GM12878 (cell line): ENCODE results near the gene RPGRIP1L.

Experiments
- CBX5 ChIP-seq: sonication (generic); IDR thresholded peaks from 2 replicates; pipeline ENCODE4 v1.6.1; 2016; ENCODE audit warnings: low read depth, moderate library complexity, mild to moderate bottlenecking, inconsistent platforms
- CHD4 ChIP-seq: fragments of 200-600 bp; sonication (generic); IDR thresholded peaks from 2 replicates; pipeline ENCODE4 v1.6.1; 2016; ENCODE audit warnings: mild to moderate bottlenecking
- CTCF ChIP-seq, 3 experiments: IDR thresholded peaks in 2 of 3; conservative IDR thresholded peaks in 1 of 3; 2 replicates each; pipeline ENCODE4 v1.5.1; 2011; ENCODE audit warnings: low read depth in 3 of 3, low read length in 3 of 3, mild to moderate bottlenecking in 3 of 3, control low read depth in 2 of 3, moderate library complexity in 2 of 3, inconsistent platforms in 1 of 3, mixed read lengths in 1 of 3; ENCODE audit not compliant: control insufficient read depth in 2 of 3, insufficient read depth in 1 of 3; ENCODE audit errors: extremely low read depth in 1 of 3
- EP300 ChIP-seq, 2 experiments: fragments of 150-350 bp in 1 of 2; IDR thresholded peaks; 2 replicates each; pipeline ENCODE4 v1.6.1; 2011 to 2012; ENCODE audit warnings: low read depth in 2 of 2, low read length in 2 of 2, borderline replicate concordance in 1 of 2, improper control_type of control experiment in 1 of 2, inconsistent platforms in 1 of 2; ENCODE audit not compliant: control insufficient read depth in 1 of 2
- POLR2A ChIP-seq: IDR thresholded peaks from 2 replicates; pipeline ENCODE4 v1.6.1; 2011; ENCODE audit warnings: low read depth, mild to moderate bottlenecking, low read length
- POLR2AphosphoS5 ChIP-seq: IDR thresholded peaks from 2 replicates; pipeline ENCODE4 v1.6.1; 2011; ENCODE audit warnings: mild to moderate bottlenecking, low read length, inconsistent platforms
- RB1 ChIP-seq: fragments of 450-650 bp; formaldehyde crosslinking; IDR thresholded peaks from 2 replicates; pipeline ENCODE4 v1.6.1; 2017; ENCODE audit warnings: mild to moderate bottlenecking, borderline replicate concordance
- RFX5 ChIP-seq: IDR thresholded peaks from 2 replicates; pipeline ENCODE4 v1.6.1; 2011; ENCODE audit warnings: low read depth, low read length, improper control_type of control experiment
- SMC3 ChIP-seq: IDR thresholded peaks from 2 replicates; pipeline ENCODE4 v1.6.1; 2011; ENCODE audit warnings: low read length, improper control_type of control experiment, borderline replicate concordance
- SPI1 ChIP-seq: IDR thresholded peaks from 2 replicates; pipeline ENCODE4 v1.6.1; 2011; ENCODE audit warnings: low read depth, mild to moderate bottlenecking, low read length, moderate library complexity, borderline replicate concordance; ENCODE audit not compliant: insufficient read depth
- STAT1 ChIP-seq: fragments of 450-650 bp; conservative IDR thresholded peaks from 2 replicates; pipeline ENCODE4 v1.6.1; 2014; ENCODE audit warnings: antibody characterized with exemption, mild to moderate bottlenecking
- TCF3 ChIP-seq: IDR thresholded peaks from 2 replicates; pipeline ENCODE4 v1.6.1; 2012; ENCODE audit warnings: low read depth, mild to moderate bottlenecking, low read length, borderline replicate concordance; ENCODE audit not compliant: insufficient read depth
- TF ChIP-seq, protein P1 (sequence below): IDR thresholded peaks from 2 replicates; pipeline ENCODE4 v1.6.1; 2011; ENCODE audit warnings: borderline replicate concordance, low read depth, mild to moderate bottlenecking, moderate library complexity, mixed read lengths, low read length; ENCODE audit not compliant: insufficient read depth; ENCODE audit errors: extremely low read length
- TF ChIP-seq, protein P2 (sequence below): IDR thresholded peaks from 2 replicates; pipeline ENCODE4 v1.6.1; 2012; ENCODE audit warnings: low read depth, low read length, improper control_type of control experiment

DNA sequence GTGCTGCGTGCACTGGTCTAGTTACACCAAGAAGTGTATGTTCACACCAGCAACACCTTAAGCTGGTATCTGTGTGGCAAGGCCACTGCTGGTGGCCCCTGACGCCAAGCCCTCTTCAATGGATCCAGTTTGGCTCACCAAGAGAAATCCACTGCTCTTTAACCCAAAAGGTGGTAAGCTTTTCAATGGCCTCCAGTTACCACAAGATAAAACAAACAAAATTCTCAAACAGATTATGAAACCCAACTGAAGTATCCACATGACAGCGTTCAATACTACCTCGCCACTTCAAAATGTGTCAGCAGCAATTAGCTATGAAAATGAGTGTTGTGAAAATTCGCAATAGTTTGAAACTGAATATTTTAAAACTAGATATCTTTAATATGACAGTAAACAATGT lies 104.1 kb downstream of the RPGRIP1L start:
- TF ChIP-seq, protein P1, sequence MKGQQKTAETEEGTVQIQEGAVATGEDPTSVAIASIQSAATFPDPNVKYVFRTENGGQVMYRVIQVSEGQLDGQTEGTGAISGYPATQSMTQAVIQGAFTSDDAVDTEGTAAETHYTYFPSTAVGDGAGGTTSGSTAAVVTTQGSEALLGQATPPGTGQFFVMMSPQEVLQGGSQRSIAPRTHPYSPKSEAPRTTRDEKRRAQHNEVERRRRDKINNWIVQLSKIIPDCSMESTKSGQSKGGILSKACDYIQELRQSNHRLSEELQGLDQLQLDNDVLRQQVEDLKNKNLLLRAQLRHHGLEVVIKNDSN = no peak
- TF ChIP-seq STAT1 = no peak
- TF ChIP-seq SPI1 = no peak
- TF ChIP-seq CTCF (IDR thresholded peaks at IDR 0.05 in 2 of 3, conservative IDR thresholded peaks at IDR 0.05 in 1 of 3; ENCODE audit: control insufficient read depth in 2 of 3, extremely low read depth in 1 of 3, insufficient read depth in 1 of 3, low read depth in 3 of 3, low read length in 3 of 3) = no peak
- no peak for TF ChIP-seq RB1
- no peak for TF ChIP-seq POLR2AphosphoS5
- TF ChIP-seq SMC3 = no peak
- no peak for TF ChIP-seq RFX5
- TF ChIP-seq CHD4 = no peak
- TF ChIP-seq EP300 (IDR thresholded peaks at IDR 0.05; ENCODE audit: borderline replicate concordance in 1 of 2, control insufficient read depth in 1 of 2, low read depth in 2 of 2, low read length in 2 of 2) = no peak
- TF ChIP-seq CBX5 = no peak
- no peak for TF ChIP-seq TCF3
- TF ChIP-seq POLR2A = no peak
- TF ChIP-seq, protein P2, sequence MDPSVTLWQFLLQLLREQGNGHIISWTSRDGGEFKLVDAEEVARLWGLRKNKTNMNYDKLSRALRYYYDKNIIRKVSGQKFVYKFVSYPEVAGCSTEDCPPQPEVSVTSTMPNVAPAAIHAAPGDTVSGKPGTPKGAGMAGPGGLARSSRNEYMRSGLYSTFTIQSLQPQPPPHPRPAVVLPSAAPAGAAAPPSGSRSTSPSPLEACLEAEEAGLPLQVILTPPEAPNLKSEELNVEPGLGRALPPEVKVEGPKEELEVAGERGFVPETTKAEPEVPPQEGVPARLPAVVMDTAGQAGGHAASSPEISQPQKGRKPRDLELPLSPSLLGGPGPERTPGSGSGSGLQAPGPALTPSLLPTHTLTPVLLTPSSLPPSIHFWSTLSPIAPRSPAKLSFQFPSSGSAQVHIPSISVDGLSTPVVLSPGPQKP = no peak
